GM13977 (cell line): Measurements from ENCODE around the gene STPG3.

ENCODE experiments used
- DNase-seq: peaks from one replicate; pipeline ENCODE4 v3.0.0; 2012; ENCODE audit warnings: low spot score
- CTCF ChIP-seq: IDR thresholded peaks from 2 replicates; pipeline ENCODE4 v1.5.1; 2012; ENCODE audit warnings: mild to moderate bottlenecking, control low read depth; ENCODE audit not compliant: insufficient read depth; ENCODE audit errors: extremely low read depth, missing control alignments
- in situ Hi-C: fragments of 300-500 bp; cut with MboI; formaldehyde crosslinking; loops from one replicate; pipeline ENCODE4 v1.12.0; 2022; ENCODE audit warnings: low sequenced_read_pairs, low pct_unique_long_range_greater_than_20kb, mixed read lengths, inconsistent platforms; ENCODE audit not compliant: unreplicated experiment

STPG3 gene

GRCh38 chr9:137262909-137263285, 11.8 kb downstream of the STPG3 start:
- DNase-seq: no peak
- no peak for TF ChIP-seq CTCF
- in situ Hi-C loops: no loop called here

- TF ChIP-seq CTCF: no peak
- DNase-seq: no peak
- in situ Hi-C loops: no loop called here
These were observed 12.4 kb downstream of the STPG3 start for GRCh38 chr9:137263506-137263905.

GRCh38 chr9:137264067-137264466, 13.0 kb downstream of the STPG3 start:
- no peak for TF ChIP-seq CTCF
- no peak for DNase-seq
- in situ Hi-C loops: no loop called here

- DNase-seq: no peak
- no peak for TF ChIP-seq CTCF
- in situ Hi-C loops: no loop called here
These were observed 14.5 kb downstream of the STPG3 start for GRCh38 chr9:137265496-137266161.

DNA sequence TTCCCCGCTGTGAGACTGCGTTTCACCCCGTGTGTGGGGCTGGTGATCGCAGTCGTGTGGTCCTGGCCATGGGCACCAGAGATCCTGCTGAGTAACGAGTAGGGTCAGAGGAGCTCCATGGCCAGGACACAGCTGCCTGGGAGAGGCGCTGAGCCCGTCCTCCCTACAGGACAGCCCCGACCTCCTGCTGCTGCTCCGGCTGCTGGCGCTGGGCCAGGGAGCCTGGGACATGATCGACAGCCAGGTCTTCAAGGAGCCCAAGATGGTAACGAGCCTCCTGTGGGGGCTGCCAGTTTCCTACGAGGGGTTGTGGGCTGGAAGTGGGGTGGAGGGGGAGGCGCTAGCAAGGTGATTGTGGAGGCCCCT, 15.1 kb downstream of the STPG3 start:
- TF ChIP-seq CTCF: no peak
- in situ Hi-C loops: no loop called here
- no peak for DNase-seq

DNA sequence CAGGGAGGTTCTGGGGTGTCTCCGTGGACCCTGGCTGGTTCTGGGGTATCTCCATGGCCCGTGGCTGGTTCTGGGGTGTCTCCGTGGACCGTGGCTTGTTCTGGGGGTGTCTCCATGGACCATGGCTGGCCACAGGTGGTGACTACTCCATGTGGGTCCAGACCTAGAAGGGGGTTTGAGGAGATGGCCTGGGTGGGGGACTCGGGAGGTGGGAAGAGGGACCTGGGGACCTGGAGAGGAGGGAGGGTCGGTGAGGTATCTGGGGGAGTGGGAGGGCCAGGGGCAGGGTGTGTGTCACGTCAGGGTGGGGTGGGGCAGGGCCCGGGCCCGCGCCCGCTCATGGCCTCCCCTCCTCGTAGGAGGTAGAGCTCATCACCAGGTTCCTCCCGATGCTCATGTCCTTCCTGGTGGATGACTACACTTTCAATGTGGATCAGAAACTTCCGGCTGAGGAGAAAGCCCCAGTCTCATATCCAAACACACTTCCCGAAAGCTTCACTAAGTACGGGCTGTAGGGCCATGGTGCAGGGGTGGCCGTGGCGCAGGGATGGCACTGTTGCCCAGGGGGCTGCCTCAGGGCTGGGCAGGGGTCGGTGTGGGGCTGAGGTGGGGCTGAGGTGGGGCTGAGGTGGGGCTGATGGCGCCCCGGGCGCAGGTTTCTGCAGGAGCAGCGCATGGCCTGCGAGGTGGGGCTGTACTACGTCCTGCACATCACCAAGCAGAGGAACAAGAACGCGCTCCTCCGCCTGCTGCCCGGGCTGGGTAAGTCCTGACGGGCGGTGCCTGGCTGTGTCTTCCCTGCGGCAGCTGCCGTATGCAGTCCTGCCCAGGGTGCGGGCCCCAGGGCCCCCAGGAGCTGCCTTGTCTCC, 15.7 kb downstream of the STPG3 start:
- in situ Hi-C loops: no loop called here
- no peak for DNase-seq
- no peak for TF ChIP-seq CTCF
